ENCODE measurements around the gene RND1.

Gene RND1

DNA sequence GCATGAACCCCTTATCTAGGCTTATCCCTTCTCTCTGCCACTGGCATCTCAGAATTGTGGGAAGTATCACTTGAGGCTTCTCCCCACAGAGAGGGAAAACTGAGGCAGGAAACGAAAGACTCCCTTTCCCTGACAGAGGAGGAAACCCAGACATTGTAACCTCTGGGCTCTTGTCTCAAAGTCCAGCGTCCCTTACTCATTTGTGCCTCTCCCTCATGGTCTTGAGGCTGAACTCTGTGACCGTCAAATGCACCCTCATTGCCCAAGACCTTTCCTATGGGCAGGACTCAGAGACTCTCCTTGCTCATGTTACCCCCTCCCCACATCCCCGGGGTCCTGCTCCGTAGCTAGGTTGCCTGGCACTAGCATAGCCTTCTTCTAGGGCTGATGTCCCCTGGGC lies 43.5 kb downstream of the RND1 start:
- DNase-seq (ENCODE audit: low read depth) = no peak
- TF ChIP-seq CTCF (IDR thresholded peaks at IDR 0.05; ENCODE audit: insufficient read depth, low read depth, low read length, missing control alignments) = no peak
- no peak overlapping the region for H3K4me3 ChIP-seq (ENCODE audit: low read length)

DNA sequence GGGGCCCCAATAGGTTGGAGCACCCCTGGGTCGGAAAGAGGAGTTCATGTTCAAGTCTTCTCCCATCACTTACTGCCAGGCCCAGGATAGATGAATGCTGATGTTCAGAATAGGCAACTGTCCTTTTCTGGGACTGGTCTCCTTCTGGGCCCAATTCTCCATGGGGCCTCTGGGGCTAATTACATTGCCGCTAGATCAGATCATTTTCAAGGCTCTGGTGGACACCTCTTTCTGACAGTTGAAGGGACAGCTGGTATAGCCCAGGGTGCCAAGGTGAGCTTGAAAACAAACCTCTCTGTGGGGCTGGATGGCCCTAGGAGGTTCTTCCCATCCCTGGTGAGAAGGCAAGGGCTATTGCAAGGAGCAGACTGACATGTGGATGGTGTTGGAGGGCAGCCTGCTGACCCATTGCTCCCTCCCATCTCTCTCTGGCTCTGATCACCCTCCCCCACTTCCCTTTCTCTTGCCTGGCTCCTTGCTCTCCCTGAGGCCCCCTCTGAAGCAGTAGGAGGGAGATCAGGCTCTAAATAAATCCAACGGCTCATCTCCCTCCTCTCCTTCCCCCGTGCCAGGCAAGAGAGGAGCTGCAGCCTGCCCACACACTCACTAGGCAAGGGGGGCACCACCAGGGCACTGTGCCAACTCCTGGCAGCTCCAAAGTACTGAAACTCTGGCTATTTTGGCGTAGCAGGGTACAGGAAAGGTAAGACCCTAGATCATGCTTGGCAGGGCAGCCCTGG lies 45.5 kb downstream of the RND1 start:
- no peak for TF ChIP-seq CTCF (IDR thresholded peaks at IDR 0.05; ENCODE audit: insufficient read depth, low read depth, low read length, missing control alignments)

GRCh38 chr12:48818831-48819590 lies 46.7 kb downstream of the RND1 start:
- DNase-seq (ENCODE audit: low read depth) = no peak
- H3K4me3 ChIP-seq (ENCODE audit: low read length) = peak overlapping the region; percentile 60
- peak; percentile 4 for TF ChIP-seq CTCF (IDR thresholded peaks at IDR 0.05; ENCODE audit: insufficient read depth, low read depth, low read length, missing control alignments)

More for the DNA sequence above, 45.5 kb downstream of the RND1 start:
- H3K4me3 ChIP-seq (ENCODE audit: low read length) = no peak overlapping the region
- DNase-seq (ENCODE audit: low read depth) = no peak

DNA sequence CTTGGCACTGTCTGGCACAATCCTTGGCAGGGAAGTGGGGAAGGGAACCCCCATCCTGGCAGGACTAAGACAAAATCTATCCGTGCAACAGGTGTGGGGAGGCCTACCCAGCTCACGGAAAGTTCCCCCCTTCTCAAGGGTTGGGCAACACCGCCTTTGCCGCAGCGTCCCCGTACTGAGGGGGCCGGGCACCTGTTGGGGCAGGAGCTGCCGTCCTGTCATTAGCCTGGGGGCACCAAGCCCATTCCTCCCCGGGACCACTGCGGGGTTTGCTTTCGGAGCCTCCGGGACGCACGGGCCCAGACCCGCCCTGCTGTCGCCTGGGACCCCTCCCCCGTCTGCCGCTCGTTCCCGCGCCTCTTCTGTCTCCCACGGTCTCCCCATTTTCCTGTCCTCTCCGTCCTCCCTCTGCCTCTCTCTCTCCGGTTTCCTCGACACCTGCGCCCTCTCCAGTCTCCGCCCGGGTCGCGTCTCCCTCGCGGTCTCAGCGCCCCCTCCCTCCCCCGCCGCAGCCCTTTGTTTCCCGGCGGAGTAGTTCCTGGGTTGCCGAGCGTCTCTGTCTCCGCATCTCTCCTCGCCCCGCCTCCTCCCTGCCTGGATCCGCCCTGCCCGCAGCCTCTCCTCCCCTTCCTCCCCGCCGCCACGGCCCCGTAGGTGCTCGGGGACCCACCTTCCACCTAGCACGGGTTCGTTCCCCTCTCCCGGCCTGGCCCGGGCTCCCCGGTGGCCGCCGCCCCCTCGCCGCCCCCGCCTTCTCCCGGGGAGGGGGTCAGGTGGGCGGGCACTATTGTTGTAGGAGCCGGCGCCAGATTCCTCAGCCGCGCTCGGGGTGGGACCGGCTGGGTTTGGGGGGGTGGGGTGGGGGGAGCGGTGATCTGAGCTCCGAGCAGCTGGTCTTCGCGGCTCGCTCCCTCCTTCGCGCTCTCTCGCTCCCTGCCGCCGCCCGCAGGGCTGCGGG lies 47.5 kb downstream of the RND1 start, which contains the start of gene CACNB3:
CACNB3 (plus strand) TSS at position 624 of the 958 bp plus-strand sequence. CDS start 434 bp downstream, outside the sequence.
- TF ChIP-seq CTCF (IDR thresholded peaks at IDR 0.05; ENCODE audit: insufficient read depth, low read depth, low read length, missing control alignments) = no peak
- peak; percentile 64 for DNase-seq (ENCODE audit: low read depth)
- H3K4me3 ChIP-seq (ENCODE audit: low read length) = peak within 1 kb of the TSS; percentile 60

DNA sequence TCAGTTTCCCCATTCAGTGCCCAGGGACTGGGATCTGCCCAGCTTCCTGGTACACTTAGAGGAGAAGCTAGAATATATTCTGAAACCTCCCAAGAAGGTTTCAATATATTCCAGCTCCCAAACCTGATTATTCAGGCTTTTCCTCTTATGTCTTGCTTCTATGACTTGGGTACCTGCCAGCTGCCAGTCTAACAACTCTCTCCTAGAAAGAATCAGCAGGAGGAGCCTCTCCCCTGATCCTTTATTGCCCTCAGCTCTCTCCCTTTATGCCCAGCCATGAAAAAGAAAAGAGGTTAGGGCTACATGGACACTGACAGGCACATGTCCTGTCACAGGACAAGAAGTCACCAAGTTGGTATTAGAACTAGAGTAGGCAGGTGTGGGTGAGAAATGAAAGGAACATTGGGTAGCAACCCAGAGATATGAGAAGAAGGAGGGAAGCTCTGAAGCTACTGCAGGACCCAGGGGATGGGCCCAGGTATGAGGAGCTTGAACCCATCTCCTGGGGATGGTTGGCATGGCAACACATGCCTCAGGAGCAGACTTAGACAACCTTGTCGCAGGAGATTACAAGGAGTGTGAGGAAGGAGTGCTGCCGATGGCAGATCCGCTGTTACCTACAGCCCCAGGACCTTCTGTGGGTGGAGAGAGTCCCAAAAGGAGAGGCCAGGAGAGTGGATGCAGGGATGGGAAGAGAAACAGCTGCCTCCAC lies 49.4 kb downstream of the RND1 start:
- DNase-seq (ENCODE audit: low read depth) = peak; percentile 52
- peak overlapping the region; percentile 90 for H3K4me3 ChIP-seq (ENCODE audit: low read length)
- TF ChIP-seq CTCF (IDR thresholded peaks at IDR 0.05; ENCODE audit: insufficient read depth, low read depth, low read length, missing control alignments) = no peak
